Measurements from ENCODE around the gene TBC1D14.

TBC1D14 gene

GRCh38 chr4:7003176-7003878 lies 93.7 kb downstream of the TBC1D14 start:
- DNase-seq, result no peak

- no peak for DNase-seq
These were observed 94.2 kb downstream of the TBC1D14 start for GRCh38 chr4:7003879-7004240.

GRCh38 chr4:7004331-7004730 lies 94.7 kb downstream of the TBC1D14 start:
- DNase-seq, result no peak

- DNase-seq, result no peak
These were observed 95.9 kb downstream of the TBC1D14 start for GRCh38 chr4:7005571-7005970.

- DNase-seq, result no peak
These were observed 96.8 kb downstream of the TBC1D14 start for GRCh38 chr4:7006411-7006810.

GRCh38 chr4:7007142-7007907 lies 97.7 kb downstream of the TBC1D14 start:
- DNase-seq, result no peak

- no peak for DNase-seq
These were observed 98.3 kb downstream of the TBC1D14 start for GRCh38 chr4:7007944-7008343.

- DNase-seq, result no peak
These were observed 99.9 kb downstream of the TBC1D14 start for GRCh38 chr4:7009564-7009963.

GRCh38 chr4:7013175-7013574 lies 103.5 kb downstream of the TBC1D14 start:
- no peak for DNase-seq

- no peak for DNase-seq
These were observed 105.2 kb downstream of the TBC1D14 start for GRCh38 chr4:7014815-7015214.

- DNase-seq, result no peak
These were observed 105.9 kb downstream of the TBC1D14 start for GRCh38 chr4:7015383-7016035.

- DNase-seq, result no peak
These were observed 106.5 kb downstream of the TBC1D14 start for GRCh38 chr4:7016086-7016485.

- no peak for DNase-seq
These were observed 106.9 kb downstream of the TBC1D14 start for GRCh38 chr4:7016512-7016911.

- no peak for DNase-seq
These were observed 107.9 kb downstream of the TBC1D14 start for GRCh38 chr4:7017446-7018048.

GRCh38 chr4:7018281-7018680 lies 108.7 kb downstream of the TBC1D14 start:
- no peak for DNase-seq

GRCh38 chr4:7019367-7019766 lies 109.7 kb downstream of the TBC1D14 start:
- no peak for DNase-seq

- no peak for DNase-seq
These were observed 110.7 kb downstream of the TBC1D14 start for GRCh38 chr4:7020290-7020689.

GRCh38 chr4:7020856-7021255 lies 111.2 kb downstream of the TBC1D14 start:
- DNase-seq, result no peak

- DNase-seq, result no peak
These were observed 111.7 kb downstream of the TBC1D14 start for GRCh38 chr4:7021355-7021754.

GRCh38 chr4:7021930-7022664 lies 112.5 kb downstream of the TBC1D14 start:
- peak; percentile 58 for DNase-seq

GRCh38 chr4:7023486-7023885 lies 113.9 kb downstream of the TBC1D14 start:
- DNase-seq, result no peak

- no peak for DNase-seq
These were observed 114.3 kb downstream of the TBC1D14 start for GRCh38 chr4:7023901-7024300.

- no peak for DNase-seq
These were observed 114.8 kb downstream of the TBC1D14 start for GRCh38 chr4:7024336-7024890.
